Gastrocnemius medialis (tissue), 4 donors: ENCODE results near the gene CDC123. TPM values are rescaled to one million over a fixed set of nuclear protein-coding genes. Genes with fewer than 3 reads are reported as not detected.

ENCODE experiments used
- ATAC-seq, 2 donors: fragments of 150-250 bp; one replicate each; pipeline ENCODE4 v1.9.1; 2016
- DNase-seq, 2 donors: peaks; one replicate each; pipeline ENCODE4 v3.0.0-alpha.2; 2019
- H3K27ac ChIP-seq, 4 donors: fragments of 200-600 bp; sonication (generic); 1 replicate in 1 of 4; 2 replicates in 3 of 4; pipeline ENCODE4 v1.5.1; 2016 to 2018; ENCODE audit warnings: mild to moderate bottlenecking in 2 of 4, moderate library complexity in 1 of 4
- H3K27me3 ChIP-seq, 3 donors: fragments of 200-600 bp; sonication (generic) in 2 of 3; 1 replicate in 1 of 3; 2 replicates in 2 of 3; pipeline versions ENCODE4 v1.5.1 to v1.6.0; 2016 to 2019; ENCODE audit warnings: mild to moderate bottlenecking in 1 of 3, moderate library complexity in 1 of 3
- H3K36me3 ChIP-seq, 2 donors: fragments of 200-600 bp; sonication (generic) in 1 of 2; one replicate each; pipeline ENCODE4 v1.5.1; 2017 to 2018
- H3K4me1 ChIP-seq, 2 donors: fragments of 200-600 bp; sonication (generic) in 1 of 2; one replicate each; pipeline ENCODE4 v1.5.1; 2016 to 2017; ENCODE audit warnings: mild to moderate bottlenecking in 2 of 2
- H3K4me3 ChIP-seq, 4 donors: fragments of 200-600 bp; sonication (generic) in 3 of 4; 1 replicate in 1 of 4; 2 replicates in 3 of 4; pipeline ENCODE4 v1.5.1; 2016 to 2019; ENCODE audit warnings: mild to moderate bottlenecking in 2 of 4
- H3K9me3 ChIP-seq, 3 donors: fragments of 200-600 bp; sonication (generic) in 2 of 3; 1 replicate in 1 of 3; 2 replicates in 2 of 3; pipeline ENCODE4 v1.5.1; 2016 to 2019
- POLR2A ChIP-seq, 2 donors: fragments of 450-650 bp; IDR thresholded peaks; one replicate each; pipeline ENCODE4 v1.6.1; 2017; ENCODE audit warnings: antibody characterized with exemption in 2 of 2, mild to moderate bottlenecking in 2 of 2, moderate library complexity in 2 of 2
- in situ Hi-C, 4 donors: fragments of 200-750 bp; cut with MboI; loops; one replicate each; pipeline versions ENCODE4 v1.15.0 to v1.8.0; 2017; ENCODE audit warnings: low sequenced_read_pairs in 4 of 4
- intact Hi-C: fragments of 100-400 bp; cut with DNase I; formaldehyde crosslinking; loops from one replicate; pipeline ENCODE4 v1.15.1; 2023; ENCODE audit warnings: low total_unique reads
- total RNA-seq, 4 donors: library from RNA; depleted of rRNA; stranded (reverse); fragments of >200 nt; gene quantifications; one replicate each; pipeline versions ENCODE4 v1.1.0 to v1.2.3, GENCODE V29; 2016
- TF ChIP-seq, protein P1 (sequence below), 5 experiments: fragments of 450-650 bp in 3 of 5; fragments of 200-600 bp in 2 of 5; sonication (generic) in 2 of 5; IDR thresholded peaks in 4 of 5; conservative IDR thresholded peaks in 1 of 5; 1 replicate in 4 of 5; 2 replicates in 1 of 5; pipeline ENCODE4 v1.5.1; 2016 to 2019; ENCODE audit warnings: antibody characterized with exemption in 5 of 5, mild to moderate bottlenecking in 3 of 5, moderate library complexity in 3 of 5

Gene CDC123
- total RNA-seq, 4 donors from 2014 or later, result 31.0 to 54.3 (median 37.9) TPM

DNA sequence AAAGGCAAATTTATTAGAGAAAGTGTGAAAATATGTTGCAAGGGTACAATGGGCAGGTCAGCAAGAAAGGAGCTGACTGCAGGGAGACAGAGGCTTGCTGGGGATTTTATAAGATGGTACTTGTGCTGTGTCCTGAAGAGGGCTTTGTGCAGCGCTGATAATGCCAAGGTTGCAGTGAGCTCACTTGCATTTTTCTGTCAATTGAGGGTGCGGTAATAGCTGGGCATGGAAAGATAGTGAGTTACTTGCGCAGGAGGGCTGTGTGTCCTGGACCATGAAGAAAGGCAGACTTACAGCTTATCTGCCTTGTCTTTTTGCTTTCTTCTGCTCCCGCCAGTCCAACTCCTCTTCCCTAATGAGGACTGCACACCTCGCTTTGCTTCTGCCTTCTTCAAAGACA, 12.5 kb downstream of the CDC123 start:
- H3K27ac ChIP-seq, result no peak overlapping the region
- H3K9me3 ChIP-seq, result no peaks in the 10 kb centered on the region
- intact Hi-C loops (no loop called here), in situ Hi-C loops (loop anchor here in 1 of 4 donors (25.0 kb wide), 1 partner anchor 879 kb away; no protein-coding TSS in a partner anchor)
- ATAC-seq (no peak), DNase-seq (no peak)
- peaks cover 0 to 27% of the 10 kb centered on the region in 2 donors for H3K36me3 ChIP-seq
- TF ChIP-seq, protein P1, sequence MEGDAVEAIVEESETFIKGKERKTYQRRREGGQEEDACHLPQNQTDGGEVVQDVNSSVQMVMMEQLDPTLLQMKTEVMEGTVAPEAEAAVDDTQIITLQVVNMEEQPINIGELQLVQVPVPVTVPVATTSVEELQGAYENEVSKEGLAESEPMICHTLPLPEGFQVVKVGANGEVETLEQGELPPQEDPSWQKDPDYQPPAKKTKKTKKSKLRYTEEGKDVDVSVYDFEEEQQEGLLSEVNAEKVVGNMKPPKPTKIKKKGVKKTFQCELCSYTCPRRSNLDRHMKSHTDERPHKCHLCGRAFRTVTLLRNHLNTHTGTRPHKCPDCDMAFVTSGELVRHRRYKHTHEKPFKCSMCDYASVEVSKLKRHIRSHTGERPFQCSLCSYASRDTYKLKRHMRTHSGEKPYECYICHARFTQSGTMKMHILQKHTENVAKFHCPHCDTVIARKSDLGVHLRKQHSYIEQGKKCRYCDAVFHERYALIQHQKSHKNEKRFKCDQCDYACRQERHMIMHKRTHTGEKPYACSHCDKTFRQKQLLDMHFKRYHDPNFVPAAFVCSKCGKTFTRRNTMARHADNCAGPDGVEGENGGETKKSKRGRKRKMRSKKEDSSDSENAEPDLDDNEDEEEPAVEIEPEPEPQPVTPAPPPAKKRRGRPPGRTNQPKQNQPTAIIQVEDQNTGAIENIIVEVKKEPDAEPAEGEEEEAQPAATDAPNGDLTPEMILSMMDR (IDR thresholded peaks at IDR 0.05 in 4 of 5, conservative IDR thresholded peaks at IDR 0.05 in 1 of 5), result no peak
- no peak for TF ChIP-seq POLR2A (IDR thresholded peaks at IDR 0.05)
- H3K4me1 ChIP-seq, result peaks cover 0 to 4% of the 10 kb centered on the region in 2 donors
- H3K4me3 ChIP-seq, result no peak overlapping the region
- no peaks in the 10 kb centered on the region for H3K27me3 ChIP-seq

DNA sequence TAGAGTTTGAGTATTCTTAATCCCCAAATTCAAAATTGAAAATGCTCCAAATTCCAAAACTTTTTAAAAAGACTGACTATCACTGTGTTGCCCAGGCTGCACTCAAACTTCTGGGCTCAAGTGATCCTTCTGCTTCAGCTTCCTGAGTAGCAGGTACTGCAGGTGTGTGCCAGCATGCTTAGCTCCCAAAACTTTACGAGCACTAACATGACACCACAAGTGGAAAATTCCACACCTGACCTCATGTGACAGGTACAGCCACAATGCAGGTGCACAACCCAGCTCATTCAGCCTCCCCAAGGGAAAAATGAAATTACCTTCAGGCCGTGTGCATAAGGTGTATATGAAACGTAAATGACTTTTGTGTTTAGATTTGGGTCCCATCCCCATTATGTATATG, 16.5 kb downstream of the CDC123 start:
- ATAC-seq (no peak), DNase-seq (no peak)
- no peaks in the 10 kb centered on the region for H3K9me3 ChIP-seq
- H3K36me3 ChIP-seq, result peaks cover 0 to 32% of the 10 kb centered on the region in 2 donors
- TF ChIP-seq, protein P1 (IDR thresholded peaks at IDR 0.05 in 4 of 5, conservative IDR thresholded peaks at IDR 0.05 in 1 of 5), result no peak
- TF ChIP-seq POLR2A (IDR thresholded peaks at IDR 0.05), result no peak
- in situ Hi-C loops (loop anchor here in 1 of 4 donors (25.0 kb wide), 1 partner anchor 875 kb away; no protein-coding TSS in a partner anchor), intact Hi-C loops (loop anchor here (5.0 kb wide), 1 partner anchor 500 kb away; no protein-coding TSS in a partner anchor)
- H3K27me3 ChIP-seq, result no peaks in the 10 kb centered on the region
- H3K4me1 ChIP-seq, result peaks cover 11 to 16% of the 10 kb centered on the region in 2 donors
- no peak overlapping the region for H3K27ac ChIP-seq
- no peak overlapping the region for H3K4me3 ChIP-seq

DNA sequence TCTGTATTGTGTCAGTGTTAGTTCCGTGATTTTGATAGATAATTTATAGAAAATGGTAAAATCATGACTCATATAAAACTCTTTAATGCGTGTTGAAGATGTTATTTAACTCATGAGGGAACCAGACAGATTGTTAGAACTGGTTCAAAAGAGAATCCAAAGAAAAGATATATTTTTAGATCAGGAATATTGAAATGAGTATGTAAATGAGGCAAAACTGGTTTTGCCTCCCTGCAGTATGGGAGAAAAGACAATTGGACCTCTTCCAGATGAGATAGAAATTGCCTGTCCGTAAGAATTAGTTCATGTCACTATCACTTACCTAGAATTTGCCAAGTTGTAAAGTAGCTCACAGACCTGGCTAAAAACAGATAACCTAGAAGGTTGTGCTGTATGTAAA, 17.6 kb downstream of the CDC123 start:
- in situ Hi-C loops, result loop anchor here in 1 of 4 donors (25.0 kb wide), 1 partner anchor 874 kb away; no protein-coding TSS in a partner anchor
- peaks cover 0 to 43% of the 10 kb centered on the region in 2 donors for H3K36me3 ChIP-seq

DNA sequence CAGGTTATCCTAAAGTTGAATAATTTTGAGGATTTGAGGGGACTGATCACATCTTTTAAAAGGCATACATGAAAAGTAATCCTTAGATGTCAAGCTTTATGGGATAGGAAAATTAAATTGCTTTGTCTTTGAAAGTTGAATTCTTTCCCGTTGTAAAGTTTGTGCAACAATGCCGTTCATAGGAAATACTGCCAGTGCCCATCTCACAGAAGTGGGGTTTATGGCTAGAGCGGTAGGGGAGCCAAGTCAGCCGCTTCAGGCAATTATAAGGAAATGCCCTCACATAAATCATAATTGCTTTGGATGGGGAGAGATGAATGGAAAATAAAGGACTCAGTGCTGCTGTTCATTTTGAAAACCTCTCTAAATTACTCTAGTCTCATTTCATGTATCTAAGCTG, 18.1 kb downstream of the CDC123 start:
- Histone ChIP-seq H3K4me3 (no peak overlapping the region), H3K36me3 (peaks cover 0 to 48% of the 10 kb centered on the region in 2 donors), H3K27me3 (no peaks in the 10 kb centered on the region), H3K27ac (no peak overlapping the region), H3K4me1 (peaks cover 11 to 16% of the 10 kb centered on the region in 2 donors), H3K9me3 (no peaks in the 10 kb centered on the region)
- no peak for DNase-seq
- ATAC-seq, result no peak
- TF ChIP-seq POLR2A (IDR thresholded peaks at IDR 0.05), result no peak
- TF ChIP-seq, protein P1 (IDR thresholded peaks at IDR 0.05 in 4 of 5, conservative IDR thresholded peaks at IDR 0.05 in 1 of 5), result no peak
- intact Hi-C loops (loop anchor here (5.0 kb wide), 1 partner anchor 498 kb away; no protein-coding TSS in a partner anchor), in situ Hi-C loops (loop anchor here in 1 of 4 donors (25.0 kb wide), 1 partner anchor 873 kb away; no protein-coding TSS in a partner anchor)

More for the DNA sequence above, 17.6 kb downstream of the CDC123 start:
- intact Hi-C loops, result loop anchor here (5.0 kb wide), 1 partner anchor 499 kb away; no protein-coding TSS in a partner anchor
- DNase-seq, result no peak
- H3K27ac ChIP-seq, result no peak overlapping the region
- no peak for ATAC-seq
- no peaks in the 10 kb centered on the region for H3K27me3 ChIP-seq
- H3K9me3 ChIP-seq, result no peaks in the 10 kb centered on the region
- peaks cover 11 to 16% of the 10 kb centered on the region in 2 donors for H3K4me1 ChIP-seq
- TF ChIP-seq POLR2A (IDR thresholded peaks at IDR 0.05), result no peak
- TF ChIP-seq, protein P1 (IDR thresholded peaks at IDR 0.05 in 4 of 5, conservative IDR thresholded peaks at IDR 0.05 in 1 of 5), result no peak
- no peak overlapping the region for H3K4me3 ChIP-seq
